IPS-18c (cell line): ENCODE measurements around the gene SASH3.

Source experiments
- H3K4me3 ChIP-seq: 2 replicates; pipeline ENCODE4 v1.7.0; 2013; ENCODE audit warnings: low read depth, mild to moderate bottlenecking, low read length, moderate library complexity; ENCODE audit not compliant: insufficient read depth
- H3K9me3 ChIP-seq: one replicate; pipeline ENCODE4 v1.6.1; 2013; ENCODE audit warnings: mild to moderate bottlenecking, low read length, moderate library complexity; ENCODE audit not compliant: control insufficient read depth, insufficient read depth

Gene SASH3

DNA sequence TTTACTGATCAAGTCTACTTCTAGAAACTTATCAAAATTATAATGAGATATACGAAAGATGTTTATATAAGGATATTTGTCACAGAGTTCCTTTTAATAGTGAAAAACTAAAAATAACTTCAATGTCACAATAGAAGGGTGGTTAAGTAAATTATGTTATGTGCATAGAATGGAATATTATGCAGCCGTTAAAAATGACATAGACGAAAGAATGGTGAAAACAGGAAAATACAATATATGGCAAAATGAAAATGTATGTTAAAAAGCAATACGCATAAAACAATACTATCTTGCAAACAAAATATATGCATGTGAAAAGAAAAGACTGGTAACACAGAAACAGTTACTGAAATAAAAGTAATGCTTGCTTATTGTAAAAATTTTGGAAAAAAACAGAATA lies 44.9 kb downstream of the SASH3 start:
- Histone ChIP-seq H3K4me3 (no peak overlapping the region), H3K9me3 (peaks cover 2% of the 10 kb centered on the region)

DNA sequence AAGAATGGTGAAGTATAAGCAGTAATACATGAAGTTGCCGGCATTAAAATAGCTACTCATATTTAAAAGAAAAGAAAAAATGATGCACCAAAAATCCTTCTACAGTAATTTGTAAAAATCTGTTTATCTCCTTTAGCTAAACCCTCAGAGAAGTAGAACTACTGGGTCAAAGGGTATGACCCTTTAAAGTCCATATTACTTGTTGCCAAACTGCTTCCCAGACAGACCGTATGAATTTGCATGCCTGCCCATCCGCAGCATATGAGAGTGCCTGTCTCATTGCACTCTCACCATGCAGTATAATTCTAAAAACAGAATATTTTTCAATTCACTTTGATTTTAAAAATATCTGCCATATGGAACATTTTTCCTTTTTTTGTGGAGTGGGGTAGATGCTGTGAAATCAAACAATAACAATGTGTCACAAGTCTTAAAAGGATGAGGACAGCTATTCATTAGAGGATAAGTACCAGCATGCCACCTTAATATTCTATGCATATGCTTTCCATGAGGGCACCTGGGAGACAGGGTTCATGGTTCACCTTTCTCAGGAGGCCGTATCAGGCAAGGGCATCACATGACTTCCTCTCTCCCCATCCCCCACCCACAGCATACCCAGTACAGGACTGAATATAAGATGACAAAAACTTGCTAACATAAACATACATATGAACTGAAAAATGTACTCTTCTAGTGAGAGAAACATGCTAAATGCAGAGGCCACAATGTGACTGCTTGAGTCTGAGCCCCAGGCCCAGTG lies 46.2 kb downstream of the SASH3 start:
- Histone ChIP-seq H3K9me3 (peaks cover 2% of the 10 kb centered on the region), H3K4me3 (no peak overlapping the region)

DNA sequence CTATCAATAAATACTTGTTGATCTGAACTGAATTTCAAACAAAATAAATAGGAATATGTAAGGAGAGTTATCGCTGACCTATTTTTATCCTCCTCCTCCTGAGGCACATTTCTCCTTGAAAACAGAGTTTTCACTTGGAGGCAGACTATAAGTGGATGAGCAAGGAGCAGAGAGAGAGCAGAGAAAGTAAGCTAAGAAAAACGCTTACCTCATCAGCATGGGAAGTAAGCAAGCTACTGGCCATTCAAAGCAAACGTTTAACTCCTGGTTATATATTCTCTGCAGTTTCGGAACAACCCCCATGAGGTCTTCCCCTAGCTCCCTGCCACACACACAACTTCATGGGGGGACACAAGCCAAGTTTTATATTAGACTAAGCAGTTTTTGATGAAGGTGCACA lies 50.7 kb downstream of the SASH3 start:
- no peak overlapping the region for H3K4me3 ChIP-seq
- peaks cover 2% of the 10 kb centered on the region for H3K9me3 ChIP-seq

DNA sequence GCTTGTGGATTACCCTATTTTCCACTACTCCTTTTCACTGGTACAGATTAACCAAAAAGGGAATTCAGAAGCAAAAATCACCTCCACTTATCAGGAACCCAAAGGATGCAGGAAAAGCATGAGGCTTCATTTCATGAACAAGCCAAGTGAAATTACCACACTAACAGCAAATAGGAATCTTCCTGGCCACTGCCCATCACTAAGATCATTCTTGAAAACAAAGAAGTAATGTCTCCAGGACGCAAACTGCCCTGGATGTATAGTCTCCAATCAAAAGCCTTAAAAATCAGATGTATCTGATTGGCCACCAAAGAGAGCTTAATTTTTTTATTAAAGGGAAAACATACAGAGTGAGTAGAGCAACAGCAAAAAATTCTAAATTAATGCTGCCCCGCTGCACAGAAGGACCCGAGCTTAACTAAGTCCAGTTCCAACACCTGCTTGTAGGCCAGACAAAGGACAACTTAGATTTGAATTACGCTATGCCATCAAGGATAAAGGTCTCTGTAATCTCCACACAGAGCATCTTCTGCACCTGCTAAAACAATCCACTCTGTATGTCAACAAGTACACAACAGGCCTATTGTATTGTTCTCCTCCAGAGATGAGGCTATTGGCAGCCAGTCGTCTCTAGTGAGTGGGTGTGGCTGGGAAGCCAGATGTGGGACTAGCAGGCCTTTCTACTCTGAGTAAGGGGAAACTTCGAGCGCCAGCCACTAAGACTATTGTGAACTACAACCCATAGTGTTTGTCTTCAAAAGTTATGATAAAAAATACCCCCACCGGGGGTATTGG lies 51.5 kb downstream of the SASH3 start:
- no peak overlapping the region for H3K4me3 ChIP-seq
- no peaks in the 10 kb centered on the region for H3K9me3 ChIP-seq

DNA sequence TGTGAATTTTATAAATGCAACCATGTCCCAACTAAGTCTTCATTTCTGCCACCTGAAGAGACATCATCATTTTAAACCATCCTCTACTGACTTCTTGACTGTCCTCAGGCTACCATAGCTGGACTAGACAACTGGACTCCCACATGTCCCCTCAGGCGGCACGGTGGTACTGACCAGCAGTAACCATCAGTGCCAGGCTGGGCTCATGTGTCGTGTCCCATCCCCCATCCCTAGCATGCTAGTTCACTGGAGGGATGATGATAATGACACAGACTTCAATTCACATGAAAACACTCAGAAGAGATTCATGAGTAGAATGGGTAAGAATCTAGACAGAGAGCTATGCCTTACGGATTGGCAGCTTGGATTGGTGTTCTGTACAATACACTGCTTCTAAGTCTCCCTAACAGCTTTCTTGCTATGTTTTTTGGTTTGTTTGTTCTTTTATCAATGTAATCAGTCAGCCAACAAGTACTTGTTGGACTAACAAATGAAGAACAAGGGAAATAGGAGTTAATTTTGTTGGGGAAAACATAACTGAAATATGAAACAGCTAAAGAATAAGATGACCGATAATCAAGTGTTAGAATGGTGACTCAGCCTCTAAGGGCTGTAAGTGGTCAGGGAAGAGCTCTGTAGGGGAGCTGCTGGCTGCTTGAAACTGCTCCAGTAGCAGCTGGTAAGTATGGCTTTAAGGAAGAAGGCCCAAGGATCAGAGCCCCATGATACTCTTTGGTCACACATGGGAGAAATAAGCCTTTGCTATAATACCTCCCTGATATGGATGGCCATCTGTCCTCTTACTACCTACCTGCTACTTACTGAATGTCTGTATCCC lies 53.6 kb downstream of the SASH3 start:
- no peak overlapping the region for H3K4me3 ChIP-seq
- H3K9me3 ChIP-seq = no peaks in the 10 kb centered on the region

DNA sequence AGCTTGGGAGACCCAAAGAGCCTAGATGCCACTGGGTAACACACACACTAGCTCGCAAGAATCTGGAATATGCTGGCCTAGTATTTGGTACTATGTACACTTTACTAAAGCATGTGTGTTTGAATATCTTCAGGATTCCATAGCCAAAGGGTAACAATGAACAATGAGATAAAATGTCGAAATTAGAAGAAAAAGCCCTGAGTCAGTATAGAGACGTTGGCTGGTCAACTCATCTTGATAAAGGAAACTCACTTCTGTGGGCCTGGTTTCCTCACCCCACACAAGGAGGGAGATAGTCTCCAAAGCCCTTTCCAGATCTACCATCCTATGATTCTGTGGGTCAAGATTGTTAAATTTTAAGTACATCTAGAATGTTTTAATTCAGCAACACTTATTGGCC lies 57.1 kb downstream of the SASH3 start:
- no peak overlapping the region for H3K4me3 ChIP-seq

DNA sequence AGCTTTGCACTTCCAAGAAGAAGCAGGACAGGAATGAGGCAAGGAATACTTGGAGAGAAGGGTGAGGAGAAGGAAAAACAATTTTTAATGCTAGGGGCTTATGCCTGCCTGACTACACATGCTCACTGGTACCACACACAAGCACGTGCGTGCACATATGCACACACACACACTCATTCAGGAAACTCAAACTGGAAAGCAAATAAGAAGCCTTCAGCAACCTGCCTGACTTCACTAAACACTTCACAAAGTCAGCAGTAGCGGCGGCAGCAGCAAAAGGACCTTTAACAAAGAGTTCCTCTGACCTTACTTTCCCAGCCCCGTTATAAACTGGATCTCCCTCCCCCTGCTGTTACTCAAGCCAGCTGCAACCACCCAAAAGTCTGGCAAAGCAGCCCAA lies 60.6 kb downstream of the SASH3 start:
- Histone ChIP-seq H3K4me3 (no peak overlapping the region), H3K9me3 (peaks cover 17% of the 10 kb centered on the region)

More for the DNA sequence above, 57.1 kb downstream of the SASH3 start:
- peaks cover 10% of the 10 kb centered on the region for H3K9me3 ChIP-seq

DNA sequence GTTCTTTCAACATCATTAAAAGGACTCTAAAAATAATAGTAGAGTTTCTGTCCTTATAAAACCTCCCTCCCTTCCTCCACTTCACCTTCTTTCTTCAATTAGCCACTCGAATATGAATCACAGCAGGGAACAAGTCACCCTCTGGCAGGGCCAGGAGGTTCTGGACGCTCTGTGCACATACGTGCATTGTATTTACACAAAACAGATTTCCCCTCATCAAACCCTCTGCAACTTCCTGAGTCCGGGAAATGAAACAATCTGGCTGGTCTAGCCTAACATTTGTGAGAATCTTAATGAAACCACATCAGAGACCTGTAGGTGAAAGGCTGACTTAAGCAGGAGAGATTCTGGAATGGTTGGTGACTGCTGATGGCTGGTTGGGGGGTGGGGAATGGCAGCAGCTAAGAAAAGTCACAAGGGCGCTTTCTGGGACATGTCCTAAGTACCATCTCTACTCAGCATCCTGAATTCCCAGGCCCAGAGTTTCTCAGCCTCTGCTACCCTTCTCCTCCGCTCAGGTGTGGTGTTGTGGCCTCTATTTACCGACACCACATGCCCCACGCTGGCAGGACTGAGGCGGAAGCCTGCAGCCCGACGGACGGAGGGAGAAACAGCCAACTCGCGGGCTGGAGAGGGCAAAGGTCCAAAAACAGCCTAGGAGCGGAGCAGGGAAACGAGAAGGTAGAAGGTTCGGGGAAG lies 62.9 kb downstream of the SASH3 start:
- Histone ChIP-seq H3K9me3 (peaks cover 17% of the 10 kb centered on the region), H3K4me3 (peak overlapping the region; percentile 63)

DNA sequence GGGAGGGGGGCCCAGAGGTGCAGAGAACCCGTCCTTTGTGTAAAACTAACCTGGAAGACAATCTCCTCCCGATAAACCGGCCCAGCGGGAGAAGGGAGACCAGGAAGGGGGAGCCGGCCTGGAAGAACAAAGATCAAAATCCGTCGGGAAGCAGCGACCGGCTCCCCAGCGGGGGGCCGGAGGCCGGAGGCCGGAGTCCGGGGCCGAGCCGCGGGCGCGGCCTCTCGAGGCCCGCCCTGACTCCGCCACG lies 63.4 kb downstream of the SASH3 start:
- H3K9me3 ChIP-seq = peaks cover 17% of the 10 kb centered on the region
- peak overlapping the region; percentile 63 for H3K4me3 ChIP-seq

DNA sequence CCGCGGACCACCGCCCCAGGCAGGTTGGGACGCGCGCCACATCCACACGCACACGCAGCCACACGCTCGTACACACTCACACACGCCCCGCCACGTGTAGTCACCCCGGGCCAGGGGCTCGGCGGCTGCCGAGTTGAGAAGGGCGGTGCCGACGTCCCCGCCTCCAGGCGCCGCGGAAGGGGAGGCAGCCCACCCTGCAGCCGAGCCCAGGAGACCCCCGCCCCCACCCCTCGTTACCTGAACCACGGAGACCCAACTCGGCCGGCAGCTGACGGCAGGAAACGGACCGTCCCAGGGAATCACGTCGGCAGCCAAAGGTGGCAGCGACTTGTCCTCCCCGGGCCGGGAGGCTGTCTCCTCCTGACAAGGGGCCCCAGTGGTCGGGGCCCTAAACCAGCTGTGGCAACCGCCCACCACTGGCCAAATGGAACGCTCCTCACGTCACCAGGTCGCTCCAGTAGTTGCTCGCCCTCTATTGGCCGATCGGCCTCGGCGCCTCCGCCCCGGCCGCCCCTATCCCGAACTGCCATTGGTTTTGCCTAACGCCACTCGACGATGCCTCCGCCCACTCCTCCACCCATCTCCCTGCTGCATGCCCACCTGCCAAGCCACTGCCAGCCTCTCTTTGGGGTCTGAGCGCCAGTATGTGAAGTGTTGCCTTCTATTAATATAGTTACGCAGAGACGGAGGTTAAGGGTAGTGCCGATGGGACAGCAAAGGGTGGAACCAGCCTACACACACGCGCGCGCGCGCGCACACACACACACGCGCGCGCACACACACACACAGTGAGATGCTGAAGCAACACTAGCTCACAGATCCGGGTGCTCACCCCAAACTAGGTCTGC lies 63.9 kb downstream of the SASH3 start, which contains the start of gene ZDHHC9:
TSS of gene ZDHHC9 (minus strand) at position 428 of the 848 bp plus-strand sequence. CDS start 1,941 bp downstream, outside the sequence.
- Histone ChIP-seq H3K4me3 (peak within 1 kb of the TSS; percentile 63), H3K9me3 (peaks cover 17% of the 10 kb centered on the region)
